NCI-H2196 (cell line): ENCODE measurements around the gene RNF157.
"Not testable (repeated sequence)": the region's sequence is repeated elsewhere in the genome, so short reads cannot be mapped to it uniquely, and the experiment has no call there.

Experiments
- DNase-seq: peaks from one replicate; lab custom pipeline; 2025; ENCODE audit not compliant: unreplicated experiment; lab: John Stamatoyannopoulos, UW

The RNF157 gene

GRCh38 chr17:76193591-76193990 lies 46.7 kb downstream of the RNF157 start:
- no peak for DNase-seq

GRCh38 chr17:76191896-76192295 lies 48.4 kb downstream of the RNF157 start:
- no peak for DNase-seq

GRCh38 chr17:76189741-76190140 lies 50.6 kb downstream of the RNF157 start:
- DNase-seq, result no peak

- DNase-seq, result no peak
These were observed 51.0 kb downstream of the RNF157 start for GRCh38 chr17:76189247-76189646.

GRCh38 chr17:76188213-76189016 lies 51.9 kb downstream of the RNF157 start:
- no peak for DNase-seq

- not testable (repeated sequence) for DNase-seq
These were observed 53.5 kb downstream of the RNF157 start for GRCh38 chr17:76186774-76187173.

- DNase-seq, result no peak
These were observed 56.0 kb downstream of the RNF157 start for GRCh38 chr17:76184290-76184689.

- peak; percentile 98 for DNase-seq
These were observed 58.1 kb downstream of the RNF157 start for GRCh38 chr17:76182016-76182764.

- no peak for DNase-seq
These were observed 60.5 kb downstream of the RNF157 start for GRCh38 chr17:76179496-76180467.

GRCh38 chr17:76178124-76178523 lies 62.2 kb downstream of the RNF157 start:
- no peak for DNase-seq

GRCh38 chr17:76176701-76177574 lies 63.4 kb downstream of the RNF157 start:
- no peak for DNase-seq

GRCh38 chr17:76174037-76174436 lies 66.3 kb downstream of the RNF157 start:
- DNase-seq, result no peak

GRCh38 chr17:76173474-76173873 lies 66.8 kb downstream of the RNF157 start:
- DNase-seq, result no peak

- no peak for DNase-seq
These were observed 68.6 kb downstream of the RNF157 start for GRCh38 chr17:76171706-76172105.

- no peak for DNase-seq
These were observed 70.2 kb downstream of the RNF157 start for GRCh38 chr17:76170114-76170513.

GRCh38 chr17:76166906-76167305 lies 73.4 kb downstream of the RNF157 start:
- no peak for DNase-seq

- DNase-seq, result no peak
These were observed 74.1 kb downstream of the RNF157 start for GRCh38 chr17:76166168-76166567.

- DNase-seq, result no peak
These were observed 76.0 kb downstream of the RNF157 start for GRCh38 chr17:76164331-76164730.

GRCh38 chr17:76163919-76164318 lies 76.4 kb downstream of the RNF157 start:
- DNase-seq, result no peak

GRCh38 chr17:76161619-76162266 lies 78.5 kb downstream of the RNF157 start:
- DNase-seq, result no peak
